ENCODE data around the gene MIS18A.
"Not testable (repeated sequence)": the region's sequence is repeated elsewhere in the genome, so short reads cannot be mapped to it uniquely, and the experiment has no call there.

Gene MIS18A

DNA sequence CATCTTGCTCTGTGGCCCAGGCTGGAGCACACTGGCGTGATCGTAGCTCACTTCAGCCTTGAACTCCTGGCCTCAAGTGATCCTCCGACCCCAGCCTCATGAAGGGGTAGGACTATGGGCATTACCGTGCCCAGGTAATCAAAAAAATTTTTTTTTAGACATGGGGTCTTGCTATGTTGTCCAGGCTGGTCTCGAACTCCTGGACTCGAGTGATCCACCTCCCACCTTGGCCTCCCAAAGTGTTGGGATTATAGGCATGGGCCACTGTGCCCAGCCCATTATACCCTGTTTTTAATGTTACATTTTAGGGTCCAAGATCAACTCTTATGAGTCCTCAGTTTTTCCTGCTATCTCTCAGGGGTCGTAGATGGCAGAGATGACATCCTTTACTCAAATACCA lies 26.1 kb upstream of the MIS18A start:
- no peak for DNase-seq (ENCODE audit: low read depth in 2 of 2)

DNA sequence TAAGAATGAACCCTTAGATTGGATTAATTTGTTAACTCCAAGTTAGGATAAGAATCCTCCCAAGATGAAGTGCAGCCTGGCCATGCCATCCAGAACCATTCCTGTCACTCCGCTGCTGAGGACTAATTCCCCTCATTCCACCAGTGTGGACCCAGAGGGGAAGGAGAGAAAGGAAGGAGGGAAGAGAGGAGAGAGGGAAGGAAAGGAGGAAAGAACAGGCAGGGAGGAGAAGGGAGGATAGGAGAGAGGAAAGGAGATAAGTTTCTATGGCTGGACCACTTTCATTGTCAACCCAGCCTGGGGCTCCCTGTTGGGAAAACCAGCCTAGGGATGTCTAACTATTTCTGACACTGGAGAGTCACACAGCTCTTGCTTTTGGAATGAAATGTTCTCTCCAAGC lies 24.5 kb upstream of the MIS18A start:
- no peak for DNase-seq (ENCODE audit: low read depth in 2 of 2)

DNA sequence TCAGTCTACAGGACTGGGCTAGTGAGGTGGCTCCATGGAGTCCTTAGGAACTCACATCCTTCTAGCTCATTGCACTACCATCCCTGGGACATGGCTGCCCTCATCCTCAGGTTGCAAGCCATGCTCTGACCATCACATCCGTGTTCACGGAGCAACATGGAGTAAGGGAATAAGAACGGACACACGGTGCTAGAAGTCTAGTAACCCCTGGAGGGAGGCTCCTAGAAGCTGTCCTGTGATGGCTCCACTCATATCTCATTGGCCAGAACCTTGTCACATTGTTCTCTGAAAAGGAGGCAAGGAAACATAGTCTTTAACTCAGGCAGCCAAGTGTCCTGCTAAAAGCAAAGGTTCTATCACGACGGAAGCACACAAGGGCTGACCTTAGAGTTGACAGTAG lies 23.7 kb upstream of the MIS18A start:
- DNase-seq (ENCODE audit: low read depth in 2 of 2), result no peak

DNA sequence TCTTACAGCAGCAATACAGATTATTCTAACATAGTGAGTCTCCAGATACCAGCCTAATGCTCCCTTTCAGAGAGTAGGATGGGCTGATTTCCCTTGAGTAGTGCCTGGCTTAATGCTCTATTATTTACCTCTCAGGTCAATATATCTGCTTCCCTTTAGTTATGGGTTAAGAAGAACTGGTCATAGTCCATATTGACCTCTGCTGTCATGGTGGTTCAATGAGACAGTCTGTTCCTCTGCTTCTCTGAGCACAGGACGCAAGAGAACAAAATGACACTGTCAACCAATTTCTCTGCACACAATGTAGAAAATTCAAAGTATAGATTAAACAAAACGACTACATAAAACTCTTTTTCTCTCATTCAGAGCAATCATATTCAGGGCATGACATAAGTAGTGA lies 22.7 kb upstream of the MIS18A start:
- no peak for DNase-seq (ENCODE audit: low read depth in 2 of 2)

DNA sequence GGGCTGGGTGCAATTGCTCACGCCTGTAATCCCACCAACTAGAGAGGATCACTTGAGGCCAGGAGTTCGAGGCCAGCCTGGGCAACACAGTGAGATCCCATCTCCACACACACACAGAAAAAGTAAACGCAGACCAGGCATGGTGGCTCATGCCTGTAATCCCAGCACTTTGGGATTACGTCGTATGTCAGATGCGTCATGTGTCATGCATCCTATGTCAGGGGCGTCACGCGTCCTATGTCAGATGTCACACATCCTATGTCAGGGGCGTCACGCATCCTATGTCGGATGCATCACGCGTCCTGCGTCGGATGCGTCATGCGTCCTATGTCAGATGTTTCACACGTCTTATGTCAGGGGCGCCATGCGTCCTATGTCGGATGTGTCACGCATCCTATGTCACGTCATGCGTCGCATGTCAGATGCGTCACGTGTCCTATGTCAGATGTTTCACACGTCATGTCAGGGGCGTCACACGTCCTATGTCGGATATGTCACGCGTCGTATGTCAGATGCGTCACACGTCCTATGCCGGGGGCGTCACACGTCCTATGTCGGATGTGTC lies 21.4 kb upstream of the MIS18A start:
- DNase-seq (ENCODE audit: low read depth in 2 of 2), result no peak

DNA sequence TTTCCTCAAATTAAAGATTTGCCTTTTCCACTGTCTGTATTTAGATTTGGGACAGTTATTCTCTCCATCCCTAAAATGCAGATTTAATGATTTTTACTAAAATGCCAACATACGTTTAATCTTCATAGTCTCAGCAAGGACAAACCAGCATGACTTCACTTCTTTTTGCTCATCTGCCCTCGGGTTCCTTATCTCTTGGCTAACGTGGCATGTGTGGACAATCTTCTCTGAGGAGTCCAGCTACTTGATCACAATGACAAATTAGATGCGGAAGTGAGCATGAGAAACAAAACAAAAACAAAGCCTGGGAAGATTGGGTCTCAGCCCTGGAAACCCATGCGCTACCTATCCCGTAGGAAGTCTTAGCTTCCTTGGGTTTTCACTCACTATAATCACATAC lies 20.8 kb upstream of the MIS18A start:
- DNase-seq (ENCODE audit: low read depth in 2 of 2), result no peak

DNA sequence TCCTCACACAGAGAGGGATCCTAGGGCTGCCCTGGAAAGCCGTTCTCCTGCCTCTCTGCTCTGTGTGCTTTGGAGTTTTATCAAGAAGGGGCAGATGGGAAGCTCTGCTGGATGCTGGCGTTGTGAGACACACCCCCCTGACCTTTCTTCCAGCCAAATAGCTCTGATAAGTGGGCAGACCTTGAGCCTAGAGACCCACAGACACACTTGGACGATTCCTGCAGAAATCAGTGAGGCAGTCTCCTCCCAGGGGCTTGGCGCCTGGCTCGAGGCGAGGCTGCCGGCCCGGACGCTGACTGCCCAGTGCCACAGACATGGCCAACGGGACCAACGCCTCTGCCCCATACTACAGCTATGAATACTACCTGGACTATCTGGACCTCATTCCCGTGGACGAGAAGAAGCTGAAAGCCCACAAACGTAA lies 19.8 kb upstream of the MIS18A start, which contains the start of gene MRAP:
MRAP (plus strand) TSS at position 198 of the 424 bp plus-strand sequence; CDS start at position 315, 117 bp downstream.
- no peak for DNase-seq (ENCODE audit: low read depth in 2 of 2)

DNA sequence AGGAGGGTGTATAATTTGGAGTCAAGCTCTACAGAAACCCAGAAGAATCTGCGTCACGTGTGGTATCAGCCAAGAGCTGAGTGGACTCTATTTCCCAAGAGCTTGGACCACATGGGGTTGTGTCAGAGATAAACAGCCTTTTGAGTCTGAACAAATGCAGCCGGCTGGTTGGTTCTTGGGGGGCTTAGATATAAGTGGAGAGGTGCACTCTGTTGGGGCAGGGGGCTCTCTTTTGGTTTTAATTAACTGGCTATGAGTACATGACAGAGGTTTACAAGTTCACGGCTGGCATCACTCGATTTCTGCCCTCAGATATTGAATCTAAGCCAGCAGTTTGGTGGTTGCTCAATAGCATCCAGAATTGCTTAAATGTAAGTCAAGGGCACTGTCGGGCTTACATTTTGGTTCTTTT lies 19.3 kb upstream of the MIS18A start:
- no peak for DNase-seq (ENCODE audit: low read depth in 2 of 2)

DNA sequence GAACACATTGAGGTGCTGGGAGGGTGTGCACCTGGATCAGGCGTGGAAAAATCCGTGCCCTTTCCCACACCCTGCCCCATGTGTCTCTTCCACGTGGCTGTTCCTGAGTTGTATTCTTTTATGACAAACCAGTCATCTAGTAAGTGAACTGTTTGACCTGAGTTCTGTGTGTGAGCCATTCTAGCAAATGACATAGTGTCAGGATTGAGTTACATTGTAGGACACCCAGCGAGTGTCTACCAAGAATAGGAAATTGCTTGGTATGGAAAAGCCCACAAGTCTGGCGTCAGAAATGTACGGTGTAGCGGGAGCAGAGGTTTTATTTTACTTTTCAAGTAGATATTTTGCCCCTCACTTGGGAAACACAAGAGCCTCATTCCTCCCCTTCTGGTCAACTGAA lies 18.6 kb upstream of the MIS18A start:
- no peak for DNase-seq (ENCODE audit: low read depth in 2 of 2)

DNA sequence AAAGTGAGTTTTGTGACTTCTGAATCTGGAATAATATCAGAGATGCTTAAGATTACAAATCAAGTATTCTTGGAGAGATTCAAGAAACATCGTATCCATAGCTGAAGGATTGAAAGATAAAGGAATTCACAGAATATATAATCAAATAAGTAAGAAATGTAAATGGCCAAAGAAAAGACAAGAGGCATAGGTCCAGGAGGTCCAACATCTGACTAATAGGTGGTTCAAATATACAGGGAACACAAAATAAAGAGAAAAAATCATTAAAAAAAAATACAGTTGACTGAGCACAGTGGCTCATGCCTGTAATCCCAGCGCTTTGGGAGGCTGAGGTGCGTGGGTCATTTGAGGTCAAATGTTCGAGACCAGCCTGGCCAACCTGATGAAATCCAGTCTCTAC lies 6.6 kb upstream of the MIS18A start:
- DNase-seq (ENCODE audit: low read depth in 2 of 2), result no peak

DNA sequence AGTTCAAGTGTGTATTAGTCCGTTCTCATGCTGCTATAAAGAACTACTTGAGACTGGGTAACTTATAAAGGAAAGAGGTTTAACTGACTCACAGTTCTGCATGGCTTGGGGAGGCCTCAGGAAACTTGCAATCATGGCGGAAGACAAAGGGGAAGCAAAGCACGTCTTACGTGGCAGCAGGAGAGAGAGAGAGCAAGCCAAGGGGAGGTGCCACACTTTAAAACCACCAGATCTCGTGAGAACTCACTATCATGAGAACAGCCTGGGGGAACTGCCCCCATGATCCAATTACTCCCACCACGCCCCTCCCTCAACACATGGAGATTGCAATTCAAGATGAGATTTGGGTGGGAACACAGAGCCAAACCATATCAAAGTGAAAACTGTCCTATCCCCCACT lies 4.1 kb upstream of the MIS18A start:
- no peak for DNase-seq (ENCODE audit: low read depth in 2 of 2)

DNA sequence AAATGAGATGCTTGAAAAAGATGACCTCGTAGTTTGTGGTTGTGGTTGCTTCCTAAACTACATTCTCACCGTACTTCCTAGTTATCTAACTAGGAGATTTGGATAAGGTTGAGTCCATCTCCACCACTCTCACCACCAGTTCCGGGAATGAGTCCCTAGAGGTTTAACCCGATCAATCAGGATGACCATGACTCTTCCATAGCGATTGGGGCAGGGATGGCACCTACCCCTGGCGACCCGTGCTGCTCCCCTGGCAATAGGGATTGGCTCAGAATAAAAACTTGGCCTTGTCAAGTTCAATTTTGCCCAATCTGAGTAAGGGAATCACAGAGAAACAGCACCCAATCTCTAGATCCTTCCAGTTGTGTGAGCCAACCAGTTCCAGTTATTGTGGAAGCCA lies 2.7 kb upstream of the MIS18A start:
- DNase-seq (ENCODE audit: low read depth in 2 of 2), result no peak

DNA sequence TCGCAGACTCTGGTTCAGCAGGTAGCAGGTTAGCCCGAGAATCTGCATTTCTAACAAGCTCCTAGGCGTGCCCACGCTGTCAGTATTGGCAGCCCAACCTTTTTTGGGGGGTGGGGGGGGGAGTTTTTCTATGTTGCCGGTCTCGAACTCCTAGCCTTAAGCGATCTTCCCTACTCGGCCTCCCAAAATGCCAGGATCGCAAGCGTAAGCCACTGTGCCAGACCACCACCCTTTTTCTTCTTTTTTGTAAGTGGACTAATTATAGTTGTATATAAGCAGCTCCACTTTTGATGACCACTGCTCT lies 480 bp upstream of the MIS18A start:
- DNase-seq (ENCODE audit: low read depth in 2 of 2), result no peak

DNA sequence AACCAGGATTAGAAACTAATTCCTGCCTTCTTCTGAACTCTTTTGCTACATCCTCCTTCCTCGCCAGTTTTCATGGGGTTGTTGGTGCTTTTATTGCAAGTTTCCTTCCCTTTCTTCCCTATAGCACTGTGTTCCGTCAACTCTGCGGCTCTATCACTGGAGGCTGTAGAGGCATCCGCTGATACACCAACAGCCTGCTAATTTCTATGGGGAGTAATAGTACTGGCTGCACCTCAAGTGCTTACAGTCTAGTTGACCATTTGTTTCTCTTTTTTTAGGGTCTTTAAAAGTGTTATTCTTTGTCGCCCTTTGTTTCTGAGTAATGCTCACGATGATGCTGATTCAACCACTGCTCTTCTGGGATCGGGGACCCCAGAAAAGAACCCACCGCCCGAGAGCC lies 746 bp downstream of the MIS18A start:
- DNase-seq (ENCODE audit: low read depth in 2 of 2), result no peak

DNA sequence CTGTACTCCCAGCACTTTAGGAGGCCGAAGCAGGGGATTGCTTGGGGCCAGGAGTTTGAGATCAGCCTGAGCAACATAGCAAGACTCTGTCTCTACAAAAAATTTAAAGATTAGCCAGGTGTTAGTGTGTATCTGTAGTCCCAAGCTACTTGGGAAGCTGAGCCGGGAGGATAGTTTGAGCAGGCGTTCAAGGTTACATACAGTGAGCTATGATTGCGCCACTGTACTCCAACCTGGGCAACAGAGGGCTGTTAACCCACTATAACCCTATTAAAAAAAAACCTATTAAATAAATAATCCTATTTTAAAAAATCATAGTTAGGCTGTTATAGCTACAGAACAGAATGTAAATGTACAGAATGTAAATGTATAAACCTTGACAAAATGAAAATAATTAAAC lies 2.2 kb downstream of the MIS18A start:
- DNase-seq (ENCODE audit: low read depth in 2 of 2), result no peak

DNA sequence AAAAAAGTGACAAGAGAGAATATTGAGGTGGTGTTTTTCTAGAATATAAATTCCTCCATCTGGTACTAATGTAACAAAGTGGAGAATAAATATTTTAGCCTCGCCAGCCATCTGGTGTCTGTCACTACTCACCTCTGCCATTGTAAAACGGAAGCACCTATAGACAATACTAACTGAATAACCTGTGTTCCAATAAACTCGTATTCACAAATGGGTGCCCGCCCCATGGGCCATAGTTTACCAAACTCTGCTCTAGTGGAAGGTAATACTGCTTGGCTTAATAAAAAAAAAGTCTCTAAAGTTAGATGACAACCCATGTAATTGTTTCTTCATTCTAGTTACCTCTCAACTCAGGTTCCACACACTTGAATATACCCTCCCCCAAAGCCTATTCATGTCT lies 8.1 kb downstream of the MIS18A start:
- DNase-seq (ENCODE audit: low read depth in 2 of 2), result no peak

DNA sequence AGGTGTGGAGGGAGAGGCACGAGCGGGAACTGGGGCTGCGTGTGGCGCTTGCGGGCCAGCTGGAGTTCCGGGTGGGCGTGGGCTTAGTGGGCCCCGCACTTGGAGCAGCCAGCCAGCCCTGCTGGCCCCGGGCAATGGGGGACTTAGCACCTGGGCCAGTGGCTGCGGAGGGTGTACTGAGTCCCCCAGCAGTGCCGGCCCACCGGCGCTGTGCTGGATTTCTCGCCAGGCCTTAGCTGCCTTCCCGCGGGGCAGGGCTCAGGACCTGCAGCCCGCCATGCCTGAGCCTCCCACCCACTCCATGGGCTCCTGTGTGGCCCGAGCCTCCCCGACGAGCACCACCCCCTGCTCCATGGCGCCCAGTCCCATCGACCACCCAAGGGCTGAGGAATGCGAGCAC lies 13.5 kb downstream of the MIS18A start:
- DNase-seq (ENCODE audit: low read depth in 2 of 2), result not testable (repeated sequence)

DNA sequence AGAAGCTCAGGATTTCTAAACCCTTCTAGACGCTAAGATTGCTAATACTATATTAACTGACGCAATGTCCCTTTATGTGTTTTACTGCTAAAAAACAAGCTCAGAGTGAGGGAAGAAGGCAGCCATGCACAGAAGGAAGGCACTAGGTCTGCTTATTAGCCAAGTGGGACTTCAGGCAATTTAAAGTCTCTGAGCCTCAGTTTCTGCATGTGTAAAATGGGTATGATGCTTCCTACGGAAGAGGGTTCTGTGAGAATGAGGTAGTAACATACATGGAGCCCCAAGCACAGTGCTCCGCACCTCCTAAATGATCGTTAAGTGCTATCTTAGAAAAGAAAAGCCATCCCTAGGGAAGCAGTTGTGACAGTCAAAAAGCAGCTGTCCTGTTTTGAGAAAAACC lies 16.9 kb downstream of the MIS18A start:
- no peak for DNase-seq (ENCODE audit: low read depth in 2 of 2)

DNA sequence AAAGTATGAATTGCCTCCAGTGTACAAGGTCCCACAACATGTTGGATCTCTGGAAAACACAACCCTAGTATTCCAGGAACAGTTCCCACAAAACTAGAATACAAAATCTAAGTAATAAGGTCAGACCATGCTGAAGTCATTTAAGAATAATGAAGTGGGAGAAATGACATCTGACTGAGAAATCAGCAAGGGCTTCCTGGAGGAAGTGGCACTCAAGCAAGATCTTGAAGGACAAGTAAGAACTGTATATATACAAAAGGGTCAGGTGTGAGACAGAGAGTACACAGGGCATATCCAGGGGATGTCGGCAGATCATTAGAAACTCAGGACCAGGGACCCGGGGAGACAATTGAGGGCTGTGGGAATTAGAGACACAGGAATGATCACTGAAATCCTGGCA lies 18.7 kb downstream of the MIS18A start:
- no peak for DNase-seq (ENCODE audit: low read depth in 2 of 2)

DNA sequence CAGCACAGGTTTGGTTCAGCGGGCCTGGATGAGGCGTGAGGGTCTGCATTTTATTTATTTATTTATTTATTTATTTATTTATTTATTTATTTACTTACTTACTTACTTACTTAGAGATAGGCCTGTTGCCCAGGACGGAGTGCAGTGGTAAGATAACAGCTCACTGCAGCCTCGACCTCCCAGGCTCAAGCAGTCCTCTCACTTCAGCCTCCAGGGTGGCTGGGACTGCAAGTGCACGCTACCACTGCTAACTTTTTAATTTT lies 20.1 kb downstream of the MIS18A start:
- DNase-seq (ENCODE audit: low read depth in 2 of 2), result not testable (repeated sequence)

DNA sequence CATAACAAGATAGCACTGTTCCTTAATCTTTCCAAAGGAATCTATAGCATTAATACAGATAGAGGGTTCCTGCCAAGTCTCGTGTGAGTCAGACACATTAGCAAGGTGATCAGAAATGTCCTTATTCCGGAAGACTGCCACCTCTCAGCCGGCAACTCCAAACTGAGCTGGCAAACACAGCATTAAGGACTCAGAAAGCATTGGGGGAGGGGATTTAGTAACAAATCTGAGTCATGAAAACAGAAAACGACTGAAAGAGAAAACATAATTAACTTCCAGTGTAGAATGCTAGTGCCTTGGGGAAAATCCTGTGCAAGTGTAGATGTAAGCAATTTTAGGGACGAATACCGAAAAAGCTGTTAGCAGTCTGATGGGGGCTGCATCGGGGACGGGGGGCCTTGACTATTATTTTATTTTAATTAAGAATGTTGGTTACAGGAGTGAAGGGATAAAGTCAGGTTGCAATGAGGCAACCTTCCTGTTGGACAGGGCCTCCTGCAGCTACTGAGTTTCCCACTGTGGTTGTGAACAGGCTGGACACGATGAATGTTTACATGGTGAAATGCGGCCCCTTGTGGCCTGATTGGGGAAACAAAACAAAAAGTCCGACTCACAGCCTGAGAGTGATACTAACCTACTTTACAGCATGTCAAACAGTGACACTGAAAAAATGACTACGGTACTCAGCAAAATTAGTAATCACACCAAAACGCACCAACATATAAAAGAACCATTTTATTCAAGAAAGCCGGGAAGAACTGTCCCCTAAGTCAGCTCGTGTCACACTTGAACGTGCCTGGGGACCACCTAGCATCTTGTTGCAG lies 20.7 kb downstream of the MIS18A start:
- DNase-seq (ENCODE audit: low read depth in 2 of 2), result peak in 1 of 2 experiments; percentile 33

DNA sequence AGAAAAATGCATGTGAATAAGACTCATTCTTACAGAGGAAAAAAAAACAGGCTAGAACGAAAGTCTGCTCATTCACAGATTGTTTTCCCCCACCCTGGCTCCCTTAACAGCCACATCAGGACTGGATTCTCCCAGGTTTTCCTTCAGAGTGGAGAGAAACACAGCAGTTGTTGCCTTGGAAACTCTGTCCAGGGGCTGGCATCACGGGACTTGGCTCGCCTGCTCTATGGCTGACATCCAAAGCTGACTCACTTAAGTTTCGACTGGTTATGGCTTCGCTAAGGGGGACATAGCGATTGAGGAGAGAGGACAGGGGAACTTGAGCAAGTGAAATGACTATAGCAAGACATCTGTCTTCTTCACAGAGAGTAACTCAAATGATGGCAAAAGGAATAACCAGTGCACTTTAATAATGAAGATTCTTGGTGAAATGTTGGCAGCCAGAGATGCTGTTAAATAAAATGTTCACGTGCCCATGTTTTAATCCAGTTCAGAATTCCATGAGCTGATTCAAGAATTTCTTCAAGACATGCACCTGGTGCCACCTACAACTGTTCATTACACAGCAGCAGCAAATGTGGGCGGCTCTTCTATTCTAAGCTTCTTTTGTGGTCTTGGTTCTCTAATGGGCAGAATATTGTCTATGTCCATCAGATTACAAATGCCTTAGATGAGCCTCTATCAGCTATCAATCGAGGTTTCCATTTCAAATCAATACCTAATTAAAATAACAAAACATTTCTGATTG lies 21.8 kb downstream of the MIS18A start:
- DNase-seq (ENCODE audit: low read depth in 2 of 2), result no peak

DNA sequence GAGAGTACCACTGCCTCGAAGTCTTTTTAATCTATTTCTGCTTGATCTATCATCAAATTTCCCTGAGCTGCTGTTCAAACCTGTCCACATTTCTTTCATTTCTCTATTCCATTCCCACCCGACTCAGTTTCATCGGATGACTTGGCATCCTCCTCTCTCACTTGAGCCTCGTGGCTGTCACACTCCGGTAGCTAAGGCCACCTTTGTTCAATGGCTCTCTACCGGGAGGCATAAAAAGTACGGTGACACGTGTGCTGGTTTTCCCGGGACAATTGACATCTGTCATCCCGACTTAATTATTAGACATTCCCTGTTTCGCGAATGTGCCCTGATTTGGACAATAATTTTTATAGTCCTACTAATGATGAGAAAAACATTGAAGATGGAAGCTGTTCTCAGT lies 22.6 kb downstream of the MIS18A start:
- DNase-seq (ENCODE audit: low read depth in 2 of 2), result no peak

Data from stimulated activated CD4-positive, alpha-beta T cell treated with anti-CD3 and anti-CD28 coated beads, Interleukin-12 subunit alpha, Interleukin-12 subunit beta, amount 100 ng/mL, for 24 hours (primary cell).